GM21737 (cell line): Measurements from ENCODE around the gene HTRA3.

Experiments used
- ATAC-seq: cut with Tn5 transposase; IDR thresholded peaks from one replicate; pipeline ENCODE4 v1.9.1; 2021; ENCODE audit warnings: mild to moderate bottlenecking, moderate library complexity; ENCODE audit not compliant: unreplicated experiment

HTRA3 gene

DNA sequence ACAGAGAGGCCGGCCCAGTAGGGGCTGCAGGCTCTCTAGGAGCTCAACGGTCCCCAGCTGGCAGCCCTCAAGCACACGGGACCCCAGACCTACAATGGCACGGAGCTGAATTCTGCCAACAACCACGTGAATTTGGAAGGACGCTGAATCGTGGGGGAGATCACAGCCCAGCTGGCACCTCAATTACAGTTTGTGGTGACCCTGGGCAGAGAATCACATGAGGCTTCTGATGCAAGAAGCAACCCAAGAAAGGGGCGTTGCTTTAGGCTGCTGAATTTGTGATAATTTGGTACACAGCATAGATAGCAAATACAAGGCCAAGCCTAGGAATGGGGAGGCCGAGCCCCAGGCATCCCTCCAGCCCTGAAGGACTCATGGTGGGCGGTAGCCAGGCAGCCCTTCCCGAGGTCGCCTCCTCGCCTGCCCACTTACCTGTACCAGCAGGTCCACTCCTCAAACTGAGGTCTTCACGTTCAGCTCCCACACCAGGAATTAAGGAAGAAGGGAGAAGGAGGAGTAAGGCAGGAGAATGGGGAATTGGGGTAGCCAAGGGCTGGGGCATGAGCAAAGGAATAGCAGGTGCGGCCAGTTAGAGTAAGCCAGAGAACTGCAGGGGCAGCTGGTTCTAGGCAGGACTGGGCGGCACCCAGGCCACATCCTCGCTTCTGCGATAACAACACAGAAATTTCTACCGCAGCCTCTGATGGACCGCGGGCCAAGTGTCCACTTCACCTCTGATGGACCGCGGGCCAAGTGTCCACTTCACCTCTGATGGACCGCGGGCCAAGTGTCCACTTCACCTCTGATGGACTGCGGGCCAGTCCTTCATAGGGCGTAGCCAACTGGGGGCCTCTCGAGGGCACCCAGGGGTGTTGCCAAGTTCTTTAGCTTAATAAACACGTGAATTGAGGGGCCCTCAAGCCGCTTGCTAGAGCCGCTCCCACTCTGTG, 23.4 kb upstream of the HTRA3 start:
- ATAC-seq = no peak

DNA sequence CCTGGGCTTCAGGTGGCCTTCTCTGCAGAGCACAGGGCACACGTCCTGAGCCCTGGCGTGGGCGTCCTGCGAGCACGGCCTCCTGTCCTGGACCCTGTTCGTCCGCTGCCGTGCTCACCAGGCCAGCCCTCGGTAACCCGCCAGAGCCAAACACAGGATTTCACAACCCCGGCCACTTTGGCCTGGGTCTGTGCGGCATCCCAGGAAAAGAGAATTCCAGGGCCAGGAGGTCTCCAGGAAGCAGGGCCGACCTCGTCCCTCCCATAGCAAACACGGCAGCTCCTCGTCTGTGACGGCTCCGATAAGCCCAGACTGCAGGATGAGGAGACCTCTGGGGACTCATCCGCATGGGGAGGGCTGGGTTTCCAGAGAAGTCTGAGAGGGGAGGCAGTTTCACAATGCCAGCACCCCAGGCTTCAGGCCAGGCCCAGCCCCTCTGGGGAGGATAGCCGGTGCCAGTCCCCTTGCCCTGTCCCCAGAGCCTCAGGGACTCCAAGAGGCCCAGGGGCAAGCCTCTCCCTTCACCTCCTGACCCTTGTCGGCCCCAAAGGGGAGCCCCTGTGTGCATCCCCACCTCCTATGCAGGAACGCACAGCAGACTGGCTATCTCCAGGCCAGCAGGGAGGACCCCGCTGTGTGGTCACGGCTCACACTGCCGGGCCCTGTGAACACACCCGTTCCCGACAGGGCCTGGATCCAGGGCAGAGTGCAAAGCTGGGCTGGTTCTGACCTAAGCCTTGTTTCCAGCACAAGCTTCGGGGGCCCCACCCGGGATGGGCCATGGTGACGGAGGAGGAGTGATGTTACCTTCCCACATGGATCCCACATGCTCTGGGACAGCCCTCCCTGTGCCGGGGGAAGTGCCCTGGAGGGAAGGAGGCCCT, 22.3 kb upstream of the HTRA3 start:
- no peak for ATAC-seq

DNA sequence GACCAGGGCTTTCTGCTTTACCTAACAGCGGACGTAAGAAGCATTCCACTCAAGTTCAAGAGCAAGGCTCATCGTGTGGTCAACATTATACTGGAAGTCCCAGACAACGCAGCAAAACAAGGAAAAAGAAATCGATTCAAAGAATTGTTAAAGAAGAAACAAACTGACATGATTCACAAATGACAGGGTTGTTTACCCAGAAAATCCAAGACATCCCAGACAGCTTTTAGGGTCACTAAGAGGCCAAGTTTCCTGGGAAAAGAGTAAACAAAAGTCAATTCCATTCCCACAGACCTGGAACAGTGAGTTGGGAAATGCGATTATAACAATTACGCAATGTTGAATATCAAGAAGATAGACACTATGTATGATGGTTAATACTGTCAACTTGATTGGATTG, 21.5 kb upstream of the HTRA3 start:
- ATAC-seq = no peak

DNA sequence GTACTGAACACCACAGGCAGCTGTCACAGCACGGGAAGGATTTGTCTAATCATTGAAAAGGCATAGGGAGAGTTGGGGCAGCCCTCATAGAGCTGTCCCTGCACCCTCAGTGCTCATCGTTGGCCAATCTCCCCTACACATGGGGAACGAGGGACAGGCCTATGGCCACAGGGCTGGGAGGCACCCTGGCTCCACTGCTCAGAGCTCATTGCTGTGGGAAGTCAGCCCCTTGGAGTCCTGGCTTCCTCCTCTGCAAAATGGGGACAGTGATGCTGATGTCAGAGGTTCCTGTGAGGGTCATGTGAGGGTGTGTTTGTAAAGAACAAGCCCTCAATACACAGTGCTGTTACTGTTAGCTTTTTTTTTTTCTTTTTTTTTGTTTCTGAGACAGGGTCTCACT, 19.3 kb upstream of the HTRA3 start:
- no peak for ATAC-seq

DNA sequence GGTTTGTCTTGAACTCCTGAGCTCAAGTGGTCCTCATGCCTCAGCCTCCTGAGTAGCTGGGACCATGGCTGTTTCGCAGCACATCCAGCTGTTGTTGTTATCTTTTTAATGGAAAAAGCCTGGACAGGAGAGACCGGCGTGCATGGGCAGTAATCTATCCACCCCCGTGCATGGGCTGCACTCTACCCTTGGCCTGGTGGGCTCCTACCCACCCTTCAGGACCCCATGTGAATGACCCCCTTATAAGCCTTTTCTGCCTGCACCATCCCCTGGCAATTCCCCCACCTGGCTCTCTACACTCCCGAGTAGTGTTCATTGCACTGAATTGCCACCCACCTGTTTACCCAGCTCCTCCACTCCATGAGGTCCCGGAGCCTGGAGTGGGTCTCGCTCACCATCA, 18.9 kb upstream of the HTRA3 start:
- no peak for ATAC-seq

DNA sequence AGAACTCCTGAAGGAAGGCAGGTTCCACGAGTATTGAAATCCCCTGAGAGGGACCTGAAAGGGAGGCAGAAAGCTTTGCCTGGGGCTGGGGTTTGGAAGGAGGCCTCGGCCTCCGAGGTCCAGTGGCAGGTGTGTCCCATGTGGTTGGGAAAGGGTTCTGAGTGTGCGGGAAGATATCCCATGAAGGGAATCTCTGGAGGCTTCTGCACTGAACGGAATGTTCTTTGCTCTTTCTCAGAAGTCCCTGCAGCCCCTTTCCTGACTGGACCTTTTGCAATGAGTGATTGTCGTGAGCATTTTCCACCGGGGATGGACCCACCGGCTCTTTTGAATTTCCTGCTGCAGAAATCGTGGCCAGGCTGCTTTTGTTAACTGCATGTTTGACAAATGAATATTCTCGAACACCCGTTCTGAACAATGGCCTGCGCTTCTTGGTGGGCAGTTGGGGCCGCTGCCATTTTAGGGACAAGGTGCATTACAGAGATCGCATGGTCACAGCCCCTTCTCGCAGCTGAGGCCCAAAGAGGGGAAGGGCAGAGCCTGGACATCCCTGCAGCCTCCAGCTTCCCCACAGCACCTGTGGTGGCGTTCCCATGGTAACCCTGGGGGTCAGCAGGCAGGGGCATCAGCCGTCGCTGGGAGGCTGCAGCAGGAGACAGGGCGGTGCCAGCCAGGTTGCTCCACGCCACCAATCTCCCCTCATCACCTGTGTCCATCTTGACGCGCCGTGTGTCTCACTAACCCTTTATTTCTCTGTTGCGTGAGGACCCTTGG, 18.3 kb upstream of the HTRA3 start:
- ATAC-seq = no peak

DNA sequence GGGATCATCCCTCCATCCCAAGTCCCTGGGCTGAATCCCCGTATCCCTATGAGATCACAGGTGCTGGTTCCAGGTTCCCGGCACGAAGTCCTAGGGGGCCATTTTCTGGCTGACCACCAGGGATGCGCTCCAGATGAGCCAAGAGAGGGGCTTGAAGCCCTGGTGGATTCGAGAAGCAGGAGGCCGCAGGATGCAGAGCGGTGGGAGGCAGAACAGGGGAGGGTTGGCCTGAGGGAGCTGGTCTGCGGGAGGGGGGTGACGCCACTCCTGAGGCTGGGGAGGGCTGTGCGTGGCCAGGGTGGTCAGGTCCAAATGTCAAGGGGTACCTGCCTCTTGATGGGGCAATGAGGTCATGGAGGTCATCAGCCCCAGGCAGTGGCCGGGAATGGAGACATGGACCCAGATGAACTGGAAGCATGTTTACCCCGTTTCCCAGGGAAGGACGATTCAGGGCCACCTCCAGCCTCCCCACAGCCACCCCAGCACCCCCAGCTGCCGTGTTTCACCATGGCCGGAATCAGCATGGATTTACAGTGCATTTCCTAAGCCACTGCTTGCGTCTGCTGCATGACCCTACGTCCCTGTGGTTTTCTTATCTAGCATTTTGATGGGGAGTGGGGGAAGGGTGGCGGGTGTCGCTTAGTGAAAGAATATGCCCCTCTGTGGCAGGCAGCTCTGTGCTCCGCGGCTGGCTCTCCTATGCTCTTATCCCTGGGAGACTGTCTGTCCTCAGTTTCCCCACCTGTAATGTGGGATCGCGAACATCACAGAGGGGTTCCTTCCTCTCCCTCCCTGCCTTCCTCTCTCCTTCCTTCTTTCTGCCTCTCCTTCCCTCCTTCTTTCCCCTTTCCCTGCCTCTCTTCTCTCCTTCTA, 17.0 kb upstream of the HTRA3 start:
- no peak for ATAC-seq

DNA sequence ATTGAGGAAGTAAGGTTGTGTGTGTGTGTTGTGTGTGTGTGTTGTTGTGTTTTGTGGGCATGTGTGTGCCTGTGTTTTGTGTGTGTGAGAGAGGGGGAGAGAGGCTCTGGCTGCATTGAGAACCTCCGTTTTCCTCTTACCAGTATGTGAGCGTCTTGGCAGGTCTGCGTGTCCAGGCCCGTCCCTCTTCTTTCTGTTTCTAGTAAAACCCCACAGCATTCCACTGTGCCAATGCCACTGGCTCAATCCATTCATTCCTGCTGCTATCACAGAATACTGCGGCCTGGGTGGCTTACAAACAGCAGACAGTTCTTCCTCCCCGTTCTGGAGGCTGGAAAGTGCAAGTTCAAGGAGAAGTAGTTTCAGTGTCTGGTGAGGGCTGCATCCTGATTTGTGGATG, 15.5 kb upstream of the HTRA3 start:
- no peak for ATAC-seq

DNA sequence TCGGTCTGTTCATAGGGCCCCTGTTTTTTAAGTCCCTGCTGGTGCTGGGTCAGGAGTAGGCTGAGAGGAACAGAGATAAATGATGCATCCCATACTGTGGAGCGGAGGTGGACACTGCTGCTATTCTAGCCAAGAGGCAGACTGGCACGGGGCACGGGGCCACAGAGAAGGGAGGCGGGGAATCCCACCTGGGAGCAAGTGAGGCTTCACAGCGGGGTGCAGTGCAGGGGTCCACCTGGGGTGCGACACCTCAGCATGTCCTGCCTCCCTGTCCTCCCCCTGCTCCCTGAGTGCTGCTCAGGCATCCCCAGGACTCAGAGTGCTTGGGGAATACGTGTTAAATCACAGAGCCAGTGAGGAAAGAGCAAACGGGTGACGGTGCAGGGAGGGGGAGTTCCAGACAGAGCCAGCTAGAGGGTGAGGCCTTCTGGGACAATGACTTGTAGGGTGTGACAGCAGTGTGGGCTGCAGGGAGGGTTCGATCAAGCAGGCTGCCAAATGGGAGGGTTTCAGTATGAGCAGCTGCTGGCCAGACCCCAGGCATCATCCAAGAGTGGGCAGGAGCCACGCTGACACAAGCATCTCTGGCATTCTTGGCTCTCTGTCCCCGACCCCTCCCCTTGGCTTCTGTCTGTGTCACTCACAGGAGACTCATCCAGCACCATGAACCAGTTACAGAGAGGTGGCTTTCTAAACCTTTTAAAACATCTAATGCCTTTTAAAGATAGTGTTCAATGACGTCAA, 13.7 kb upstream of the HTRA3 start:
- no peak for ATAC-seq

DNA sequence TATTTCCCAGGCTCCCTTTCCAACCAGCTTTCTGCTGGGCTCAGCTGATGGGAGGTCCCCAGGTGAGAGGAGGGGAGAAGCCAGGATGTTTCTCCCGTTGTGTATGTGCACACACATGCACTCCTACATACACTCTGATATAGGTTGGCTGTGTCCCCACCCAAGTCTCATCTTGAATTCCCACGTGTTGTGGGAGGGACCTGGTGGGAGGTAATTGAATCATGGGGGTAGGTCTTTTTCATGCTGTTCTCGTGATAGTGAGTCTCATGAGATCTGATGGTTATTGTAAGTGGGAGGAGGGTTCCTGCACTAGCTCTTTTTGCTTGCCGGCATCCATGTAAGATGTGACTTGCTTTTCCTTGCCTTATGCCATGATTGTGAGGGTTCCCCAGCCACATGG, 11.7 kb upstream of the HTRA3 start:
- ATAC-seq = no peak

DNA sequence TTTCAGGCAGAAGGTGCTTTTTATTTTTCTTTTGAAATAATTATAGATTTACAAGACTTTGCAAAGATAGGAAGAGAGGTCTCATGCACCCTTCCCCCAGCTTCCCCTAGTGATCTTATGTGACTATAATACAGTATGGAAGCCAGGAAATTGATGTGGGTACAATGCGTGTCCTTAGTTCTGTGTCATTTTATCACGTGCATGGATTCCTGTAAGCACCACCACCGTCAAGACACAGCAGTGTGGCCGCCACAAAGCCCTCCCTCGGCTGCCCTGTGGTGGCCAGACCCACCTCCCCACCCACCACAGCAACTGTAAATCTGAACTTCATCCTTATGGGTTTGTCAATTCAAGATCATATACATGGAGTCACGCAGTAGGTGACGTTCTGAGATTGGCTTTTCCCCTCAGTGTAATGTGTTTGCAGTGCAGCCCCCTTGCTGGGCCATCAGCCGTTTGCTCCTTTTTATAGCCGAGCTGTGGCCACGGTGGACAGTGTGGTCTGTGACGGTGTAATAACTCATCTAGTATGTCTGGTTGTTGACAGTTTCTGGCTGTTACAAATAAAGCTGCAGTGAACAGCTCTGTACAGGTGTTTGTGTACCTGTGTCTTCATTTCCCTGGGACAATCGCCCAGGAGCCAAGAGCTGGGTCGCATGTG, 10.9 kb upstream of the HTRA3 start:
- no peak for ATAC-seq

DNA sequence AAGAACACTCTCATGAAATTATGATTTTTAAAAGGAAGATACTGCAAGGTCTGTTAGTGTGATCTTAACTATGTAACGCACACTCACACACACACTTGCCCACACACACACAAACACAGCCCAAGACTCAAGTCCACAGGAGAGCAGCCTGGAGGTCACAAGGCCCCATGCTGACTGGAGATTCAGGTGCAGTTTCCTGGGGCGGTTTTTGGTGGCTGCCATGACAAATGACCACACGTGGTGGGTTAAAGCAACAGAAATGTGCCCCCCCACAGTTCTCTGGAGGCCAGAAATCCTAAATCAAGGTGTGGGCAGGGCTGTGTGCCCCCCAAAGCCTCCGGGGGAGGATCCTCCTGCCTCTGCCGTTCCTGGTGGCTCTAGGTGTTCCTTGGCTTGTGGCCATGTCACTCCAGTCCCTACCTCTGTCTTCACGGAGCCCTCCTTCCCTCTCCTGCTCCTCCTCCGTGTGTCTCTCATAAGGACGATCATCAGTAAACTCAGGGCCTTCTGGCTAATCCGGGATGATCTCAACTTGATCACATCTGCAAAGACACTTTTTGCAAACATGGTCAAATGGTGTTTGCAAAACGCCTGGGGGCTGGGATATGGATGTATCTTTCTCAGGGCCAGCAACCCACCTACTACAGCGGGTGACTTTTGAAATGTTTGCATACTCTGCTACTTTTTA, 9.7 kb upstream of the HTRA3 start:
- ATAC-seq = no peak

DNA sequence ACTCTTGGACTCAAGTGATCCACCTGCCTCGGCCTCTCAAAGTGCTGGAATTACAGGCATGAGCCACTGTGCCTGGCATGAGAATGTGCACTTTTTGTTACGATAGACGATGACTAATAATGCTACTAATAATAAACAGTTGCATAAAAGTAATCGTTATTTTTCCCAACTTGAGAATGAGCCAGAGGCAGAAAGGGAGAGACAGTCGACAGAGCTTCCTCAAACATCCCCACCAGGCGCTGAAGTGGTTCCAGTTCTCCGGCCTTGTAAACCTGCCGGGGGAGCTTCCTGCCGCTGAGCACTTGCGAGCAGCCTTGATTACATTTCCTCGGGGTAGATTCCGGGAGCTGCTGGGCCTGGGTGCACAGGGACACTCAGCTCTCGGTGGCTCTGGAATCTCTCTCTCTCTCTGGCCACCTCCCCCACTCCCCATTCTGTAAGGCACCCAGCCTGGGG, 8.9 kb upstream of the HTRA3 start:
- no peak for ATAC-seq

DNA sequence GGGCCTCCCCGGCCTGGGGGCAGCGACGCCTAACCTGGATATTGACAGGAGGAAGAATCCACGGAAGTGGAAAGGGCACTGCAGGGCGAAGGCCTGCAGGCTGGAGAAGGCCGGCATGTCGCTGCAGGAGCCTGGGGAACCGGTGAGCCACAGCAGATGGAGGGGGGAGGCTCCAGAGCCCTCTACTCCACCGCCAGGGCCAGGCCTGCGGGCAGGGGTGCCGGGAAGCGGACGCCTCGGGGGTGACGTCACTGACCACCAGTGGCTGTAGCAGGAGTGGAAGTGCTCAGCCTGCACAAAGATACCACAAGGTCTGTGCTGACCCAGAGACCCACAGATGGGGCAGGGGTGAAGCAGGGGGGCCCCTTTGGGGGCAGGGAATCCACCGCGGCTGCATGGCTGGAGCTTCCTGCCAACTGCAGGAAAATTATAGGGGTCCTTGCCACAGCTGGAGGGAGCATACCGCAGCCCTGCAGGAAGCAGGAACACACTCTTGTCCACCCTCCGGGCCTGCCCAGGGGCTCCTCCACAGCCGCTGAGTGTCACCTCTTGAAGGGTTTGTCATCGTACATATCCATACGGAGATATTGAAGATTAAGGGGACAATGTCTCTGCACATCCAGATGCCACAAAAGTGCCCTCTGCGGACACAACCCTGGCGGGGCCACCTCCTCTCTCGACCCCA, 7.6 kb upstream of the HTRA3 start:
- ATAC-seq = no peak

DNA sequence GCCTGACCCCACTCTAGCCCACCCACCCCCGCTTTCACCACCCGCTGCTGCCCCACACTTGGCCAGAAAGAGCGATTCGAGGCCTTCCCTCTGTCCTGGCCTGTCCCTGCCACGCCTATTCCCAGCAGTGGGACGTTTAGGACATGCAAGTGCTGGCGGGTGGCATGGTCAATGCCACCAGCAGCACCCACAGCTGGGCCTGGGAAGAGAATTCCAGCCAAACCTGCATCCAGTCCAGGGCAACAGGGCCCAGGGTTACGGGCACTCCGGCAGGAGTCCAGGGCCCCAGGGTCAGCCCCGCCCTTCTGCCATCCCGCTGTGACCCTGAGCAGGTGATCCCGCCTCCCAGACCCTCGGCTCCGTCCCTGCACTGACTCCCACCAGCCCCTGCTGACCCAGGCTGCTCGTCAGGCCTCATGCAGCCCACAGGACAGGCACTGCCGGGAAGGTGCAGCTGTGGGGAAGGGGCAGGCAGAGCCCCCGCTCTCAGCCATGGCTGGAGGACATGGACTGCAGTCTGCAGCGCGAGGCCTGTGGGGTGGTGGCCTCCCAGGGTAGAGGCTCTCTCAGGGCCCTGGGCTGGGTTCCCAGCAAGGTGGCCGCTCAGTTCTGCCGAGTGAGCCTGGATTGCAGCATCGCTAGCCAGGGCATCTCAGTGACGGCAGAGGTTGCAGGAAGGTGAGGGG, 6.8 kb upstream of the HTRA3 start:
- no peak for ATAC-seq

DNA sequence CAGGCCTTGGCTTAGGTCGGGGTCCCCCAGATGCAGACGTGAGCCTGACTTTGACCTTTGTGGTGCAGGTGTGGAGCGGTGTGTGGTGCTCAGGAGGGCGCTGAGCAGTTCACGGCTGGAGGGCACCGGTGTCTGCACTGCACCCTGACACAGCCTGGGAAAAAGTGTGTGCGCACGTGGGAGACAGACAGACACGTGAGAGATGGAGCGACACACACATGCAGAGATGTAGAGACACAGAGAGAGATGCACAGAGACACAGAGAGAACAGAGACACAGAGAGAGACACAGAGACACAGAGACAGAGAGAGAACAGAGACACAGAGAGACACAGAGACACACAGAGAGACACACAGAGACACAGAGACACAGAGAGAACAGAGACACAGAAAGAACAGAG, 6.2 kb upstream of the HTRA3 start:
- ATAC-seq = no peak

DNA sequence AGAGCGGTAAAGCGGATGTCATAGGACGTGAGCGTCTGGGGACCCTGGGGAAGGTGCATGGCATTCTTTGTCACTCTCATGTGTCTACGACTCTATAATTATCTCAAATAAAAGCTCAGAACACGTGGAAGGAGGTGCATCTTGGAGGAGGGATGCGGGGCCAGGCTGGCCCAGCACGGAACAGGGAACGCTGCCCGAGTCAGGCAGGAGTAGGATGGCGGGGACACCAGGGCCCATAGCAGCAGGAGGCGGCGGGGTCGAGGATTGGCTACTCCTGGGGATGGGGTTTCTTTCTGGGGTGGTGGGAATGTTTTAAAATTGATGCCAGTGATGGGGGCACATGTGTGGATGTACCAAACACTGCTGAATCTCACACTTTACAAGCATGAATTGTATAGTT, 5.4 kb upstream of the HTRA3 start:
- ATAC-seq = no peak
